ENCODE measurements around the gene NES.

NES gene

DNA sequence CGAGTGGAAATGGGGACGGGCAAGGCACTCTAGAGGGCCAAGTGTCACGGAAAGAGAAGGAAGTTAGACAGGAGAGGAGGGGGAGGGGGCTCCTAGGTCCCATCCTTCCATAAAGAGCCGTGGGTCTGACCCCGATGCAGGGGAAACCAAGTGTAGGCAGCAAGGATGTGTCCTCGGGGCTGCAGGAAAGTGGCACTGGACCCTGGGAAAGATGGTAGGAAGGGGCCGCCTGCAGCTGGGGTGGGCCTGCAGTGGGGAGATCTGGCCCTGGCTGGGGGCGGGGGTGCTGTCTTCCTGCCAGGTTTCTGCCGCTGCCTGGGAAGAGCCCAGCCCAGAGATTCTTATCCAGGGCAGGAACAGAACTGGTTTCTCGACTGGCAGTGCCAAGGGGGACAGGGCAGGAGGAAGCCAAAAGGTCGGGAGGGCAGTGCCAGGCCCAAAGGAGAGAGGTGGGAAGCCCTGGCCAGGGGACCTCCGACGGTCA is 15.3 kb upstream of the NES start:
- Histone ChIP-seq H3K9ac (ENCODE audit: low read length) (no peak overlapping the region), H3K9me3 (ENCODE audit: low read length) (no peaks in the 10 kb centered on the region), H2AFZ (ENCODE audit: low read length) (no peak overlapping the region), H3K27me3 (ENCODE audit: insufficient read depth, low read length) (peaks cover 11% of the 10 kb centered on the region), H3F3A (ENCODE audit: insufficient read depth, low read length) (no peaks in the 10 kb centered on the region), H3K79me2 (ENCODE audit: insufficient read depth, low read length) (no peaks in the 10 kb centered on the region), H3K27ac (ENCODE audit: low read depth, low read length, poor library complexity, severe bottlenecking) (no peak overlapping the region), H3K4me1 (ENCODE audit: insufficient read depth, low read length, severe bottlenecking) (peaks cover 3% of the 10 kb centered on the region), H3K9me2 (ENCODE audit: low read depth, low read length) (no peaks in the 10 kb centered on the region), H3K36me3 (ENCODE audit: insufficient read depth, low read length) (no peaks in the 10 kb centered on the region), H3K4me2 (ENCODE audit: low read length) (no peak overlapping the region), H4K20me1 (ENCODE audit: insufficient read depth, low read length) (no peaks in the 10 kb centered on the region), H3K4me3 (ENCODE audit: low read depth, low read length, poor library complexity, severe bottlenecking) (no peak overlapping the region)
- TF ChIP-seq, protein P1, sequence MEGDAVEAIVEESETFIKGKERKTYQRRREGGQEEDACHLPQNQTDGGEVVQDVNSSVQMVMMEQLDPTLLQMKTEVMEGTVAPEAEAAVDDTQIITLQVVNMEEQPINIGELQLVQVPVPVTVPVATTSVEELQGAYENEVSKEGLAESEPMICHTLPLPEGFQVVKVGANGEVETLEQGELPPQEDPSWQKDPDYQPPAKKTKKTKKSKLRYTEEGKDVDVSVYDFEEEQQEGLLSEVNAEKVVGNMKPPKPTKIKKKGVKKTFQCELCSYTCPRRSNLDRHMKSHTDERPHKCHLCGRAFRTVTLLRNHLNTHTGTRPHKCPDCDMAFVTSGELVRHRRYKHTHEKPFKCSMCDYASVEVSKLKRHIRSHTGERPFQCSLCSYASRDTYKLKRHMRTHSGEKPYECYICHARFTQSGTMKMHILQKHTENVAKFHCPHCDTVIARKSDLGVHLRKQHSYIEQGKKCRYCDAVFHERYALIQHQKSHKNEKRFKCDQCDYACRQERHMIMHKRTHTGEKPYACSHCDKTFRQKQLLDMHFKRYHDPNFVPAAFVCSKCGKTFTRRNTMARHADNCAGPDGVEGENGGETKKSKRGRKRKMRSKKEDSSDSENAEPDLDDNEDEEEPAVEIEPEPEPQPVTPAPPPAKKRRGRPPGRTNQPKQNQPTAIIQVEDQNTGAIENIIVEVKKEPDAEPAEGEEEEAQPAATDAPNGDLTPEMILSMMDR (IDR thresholded peaks at IDR 0.05; ENCODE audit: low read length), result no peak
- TF ChIP-seq EZH2 (IDR thresholded peaks at IDR 0.05; ENCODE audit: borderline replicate concordance, low read length), result no peak

DNA sequence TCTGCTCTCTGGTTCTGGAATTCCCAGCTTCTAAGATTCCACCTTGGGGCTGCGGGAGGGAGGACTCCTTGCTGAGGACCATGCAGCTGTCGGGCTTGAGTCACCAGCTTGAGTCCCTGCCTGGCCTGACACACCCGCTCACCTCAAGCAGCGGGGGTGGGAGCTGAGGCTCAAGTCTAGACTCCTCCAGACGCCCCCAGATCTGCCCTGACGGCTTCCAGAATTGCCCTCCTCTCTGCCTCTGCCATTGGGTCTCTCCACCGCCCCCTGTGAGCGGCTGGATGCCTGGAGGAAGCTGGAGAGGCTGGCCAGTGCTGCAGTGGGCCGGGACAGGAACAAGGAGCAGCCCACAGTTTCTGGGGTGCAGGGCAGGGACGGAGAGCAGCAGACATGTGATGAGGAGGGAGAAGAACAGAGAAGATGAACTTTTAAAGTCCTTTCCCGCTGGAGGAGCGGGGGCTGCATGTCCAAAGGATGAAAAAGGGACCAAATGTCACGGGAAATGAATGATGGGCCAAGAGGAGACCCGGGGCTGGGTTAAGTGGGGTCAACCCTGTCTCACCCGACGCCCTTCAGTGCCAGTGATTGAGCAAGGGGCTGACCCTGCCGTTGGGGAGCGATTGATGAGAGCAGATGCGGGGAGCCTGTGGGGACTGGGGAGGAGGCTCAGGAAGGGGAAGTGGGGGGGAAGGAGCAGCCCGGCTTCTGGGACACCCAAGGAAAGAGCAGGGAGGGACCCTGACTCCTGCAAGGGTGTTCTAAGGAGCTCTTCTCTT is 14.6 kb upstream of the NES start:
- Histone ChIP-seq H3K27me3 (ENCODE audit: insufficient read depth, low read length) (peaks cover 11% of the 10 kb centered on the region), H3K4me3 (ENCODE audit: low read depth, low read length, poor library complexity, severe bottlenecking) (no peak overlapping the region), H3K9me2 (ENCODE audit: low read depth, low read length) (no peaks in the 10 kb centered on the region), H3K4me2 (ENCODE audit: low read length) (no peak overlapping the region), H3K27ac (ENCODE audit: low read depth, low read length, poor library complexity, severe bottlenecking) (no peak overlapping the region), H2AFZ (ENCODE audit: low read length) (no peak overlapping the region), H3K36me3 (ENCODE audit: insufficient read depth, low read length) (no peaks in the 10 kb centered on the region), H4K20me1 (ENCODE audit: insufficient read depth, low read length) (no peaks in the 10 kb centered on the region), H3K4me1 (ENCODE audit: insufficient read depth, low read length, severe bottlenecking) (peaks cover 3% of the 10 kb centered on the region), H3F3A (ENCODE audit: insufficient read depth, low read length) (no peaks in the 10 kb centered on the region), H3K79me2 (ENCODE audit: insufficient read depth, low read length) (no peaks in the 10 kb centered on the region), H3K9ac (ENCODE audit: low read length) (no peak overlapping the region), H3K9me3 (ENCODE audit: low read length) (no peaks in the 10 kb centered on the region)
- TF ChIP-seq EZH2 (IDR thresholded peaks at IDR 0.05; ENCODE audit: borderline replicate concordance, low read length), result no peak
- TF ChIP-seq, protein P1 (IDR thresholded peaks at IDR 0.05; ENCODE audit: low read length), result no peak

- no peak for TF ChIP-seq EZH2 (IDR thresholded peaks at IDR 0.05; ENCODE audit: borderline replicate concordance, low read length)
- TF ChIP-seq, protein P1 (IDR thresholded peaks at IDR 0.05; ENCODE audit: low read length), result no peak
- peaks cover 3% of the 10 kb centered on the region for H3K4me1 ChIP-seq (ENCODE audit: insufficient read depth, low read length, severe bottlenecking)
- no peak overlapping the region for H3K27ac ChIP-seq (ENCODE audit: low read depth, low read length, poor library complexity, severe bottlenecking)
- H3K4me3 ChIP-seq (ENCODE audit: low read depth, low read length, poor library complexity, severe bottlenecking), result no peak overlapping the region
- no peak overlapping the region for H3K4me2 ChIP-seq (ENCODE audit: low read length)
- no peaks in the 10 kb centered on the region for H4K20me1 ChIP-seq (ENCODE audit: insufficient read depth, low read length)
- peaks cover 11% of the 10 kb centered on the region for H3K27me3 ChIP-seq (ENCODE audit: insufficient read depth, low read length)
- no peaks in the 10 kb centered on the region for H3K79me2 ChIP-seq (ENCODE audit: insufficient read depth, low read length)
- no peaks in the 10 kb centered on the region for H3K36me3 ChIP-seq (ENCODE audit: insufficient read depth, low read length)
- H3K9ac ChIP-seq (ENCODE audit: low read length), result no peak overlapping the region
- no peaks in the 10 kb centered on the region for H3K9me2 ChIP-seq (ENCODE audit: low read depth, low read length)
- no peaks in the 10 kb centered on the region for H3F3A ChIP-seq (ENCODE audit: insufficient read depth, low read length)
- H3K9me3 ChIP-seq (ENCODE audit: low read length), result no peaks in the 10 kb centered on the region
- H2AFZ ChIP-seq (ENCODE audit: low read length), result no peak overlapping the region
Measured at GRCh38 chr1:156691191-156691590, 14.0 kb upstream of the NES start.
